Measurements from ENCODE around the gene CIT. TPM values are rescaled to one million over a fixed set of nuclear protein-coding genes. Genes with fewer than 3 reads are reported as not detected.
A peak's percentile ranks its signal among the peaks of the same experiment; 100 is the strongest.
"Not testable (repeated sequence)": the region's sequence is repeated elsewhere in the genome, so short reads cannot be mapped to it uniquely, and the experiment has no call there.

Gene CIT, protein sequence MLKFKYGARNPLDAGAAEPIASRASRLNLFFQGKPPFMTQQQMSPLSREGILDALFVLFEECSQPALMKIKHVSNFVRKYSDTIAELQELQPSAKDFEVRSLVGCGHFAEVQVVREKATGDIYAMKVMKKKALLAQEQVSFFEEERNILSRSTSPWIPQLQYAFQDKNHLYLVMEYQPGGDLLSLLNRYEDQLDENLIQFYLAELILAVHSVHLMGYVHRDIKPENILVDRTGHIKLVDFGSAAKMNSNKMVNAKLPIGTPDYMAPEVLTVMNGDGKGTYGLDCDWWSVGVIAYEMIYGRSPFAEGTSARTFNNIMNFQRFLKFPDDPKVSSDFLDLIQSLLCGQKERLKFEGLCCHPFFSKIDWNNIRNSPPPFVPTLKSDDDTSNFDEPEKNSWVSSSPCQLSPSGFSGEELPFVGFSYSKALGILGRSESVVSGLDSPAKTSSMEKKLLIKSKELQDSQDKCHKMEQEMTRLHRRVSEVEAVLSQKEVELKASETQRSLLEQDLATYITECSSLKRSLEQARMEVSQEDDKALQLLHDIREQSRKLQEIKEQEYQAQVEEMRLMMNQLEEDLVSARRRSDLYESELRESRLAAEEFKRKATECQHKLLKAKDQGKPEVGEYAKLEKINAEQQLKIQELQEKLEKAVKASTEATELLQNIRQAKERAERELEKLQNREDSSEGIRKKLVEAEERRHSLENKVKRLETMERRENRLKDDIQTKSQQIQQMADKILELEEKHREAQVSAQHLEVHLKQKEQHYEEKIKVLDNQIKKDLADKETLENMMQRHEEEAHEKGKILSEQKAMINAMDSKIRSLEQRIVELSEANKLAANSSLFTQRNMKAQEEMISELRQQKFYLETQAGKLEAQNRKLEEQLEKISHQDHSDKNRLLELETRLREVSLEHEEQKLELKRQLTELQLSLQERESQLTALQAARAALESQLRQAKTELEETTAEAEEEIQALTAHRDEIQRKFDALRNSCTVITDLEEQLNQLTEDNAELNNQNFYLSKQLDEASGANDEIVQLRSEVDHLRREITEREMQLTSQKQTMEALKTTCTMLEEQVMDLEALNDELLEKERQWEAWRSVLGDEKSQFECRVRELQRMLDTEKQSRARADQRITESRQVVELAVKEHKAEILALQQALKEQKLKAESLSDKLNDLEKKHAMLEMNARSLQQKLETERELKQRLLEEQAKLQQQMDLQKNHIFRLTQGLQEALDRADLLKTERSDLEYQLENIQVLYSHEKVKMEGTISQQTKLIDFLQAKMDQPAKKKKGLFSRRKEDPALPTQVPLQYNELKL (N-terminal part only)
- 15.8 and 29.7 TPM in 2 replicates for total RNA-seq

DNA sequence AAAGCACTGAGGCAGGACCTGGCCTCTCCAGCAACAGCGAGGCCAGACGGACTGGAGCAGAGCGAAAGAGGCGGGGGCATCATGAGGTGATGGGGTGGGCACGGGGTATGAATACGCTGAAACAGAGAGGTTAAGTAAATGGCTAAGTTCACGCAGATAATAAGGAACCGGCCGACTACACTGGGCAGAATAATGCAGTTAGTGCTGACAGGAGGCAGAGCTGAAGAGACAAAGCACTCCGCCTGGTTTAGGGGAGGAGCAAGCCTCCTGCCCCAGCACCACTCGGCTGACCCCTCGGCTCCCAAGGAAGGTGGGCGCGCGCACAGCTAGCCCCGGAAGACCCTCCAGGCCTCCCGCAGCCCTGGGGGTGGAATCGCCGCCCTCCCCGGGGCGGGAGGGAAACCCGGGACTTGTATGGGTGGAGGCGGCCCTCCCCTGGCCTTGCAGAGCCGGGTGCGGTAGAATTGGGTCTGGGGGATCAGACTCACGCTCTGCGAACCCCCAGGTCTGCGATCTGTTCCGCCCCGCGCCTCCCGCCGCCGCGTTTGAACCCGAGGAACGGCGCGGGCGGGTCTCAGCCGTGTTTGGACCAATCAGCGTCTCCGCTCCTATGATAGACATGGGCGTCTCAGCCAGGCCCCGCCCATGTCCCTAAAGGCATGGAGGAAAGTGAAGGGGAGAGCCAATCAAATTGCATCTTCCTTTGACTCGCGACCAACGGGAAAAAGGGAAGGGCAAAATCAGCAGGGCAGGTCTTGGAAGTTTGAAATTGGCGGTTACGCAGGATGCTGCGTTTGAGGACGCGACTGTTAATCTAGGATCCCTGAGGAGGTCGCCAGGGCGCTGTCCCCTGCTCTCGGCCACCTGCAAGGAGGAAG lies at the start of gene CIT:
CIT (minus strand) TSS at position 560 of the 878 bp plus-strand sequence. CDS start 1,152 bp downstream, outside the sequence.
- peak; percentile 77 for DNase-seq (ENCODE audit: low read depth, low spot score)

DNA sequence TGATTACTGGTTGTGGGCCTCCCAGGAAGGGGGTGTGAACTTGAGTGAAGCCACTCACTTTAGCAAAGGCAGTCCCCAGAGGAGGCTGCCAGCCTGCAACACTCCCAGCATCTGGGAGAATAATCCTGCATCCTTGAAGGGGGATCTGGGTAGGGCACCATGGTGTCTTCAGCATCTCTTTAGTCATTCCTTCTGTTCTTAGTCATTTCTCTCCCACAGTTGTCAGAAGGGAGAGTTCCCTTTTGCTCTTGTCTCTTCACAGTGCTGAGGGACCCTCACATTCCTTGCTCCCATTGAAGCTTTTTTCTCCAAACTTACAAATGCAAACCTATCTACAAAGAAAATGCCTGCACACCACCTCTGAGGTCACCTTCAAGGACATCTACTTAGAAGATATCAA lies 48.1 kb upstream of the CIT start:
- no peak for DNase-seq (ENCODE audit: low read depth, low spot score)

DNA sequence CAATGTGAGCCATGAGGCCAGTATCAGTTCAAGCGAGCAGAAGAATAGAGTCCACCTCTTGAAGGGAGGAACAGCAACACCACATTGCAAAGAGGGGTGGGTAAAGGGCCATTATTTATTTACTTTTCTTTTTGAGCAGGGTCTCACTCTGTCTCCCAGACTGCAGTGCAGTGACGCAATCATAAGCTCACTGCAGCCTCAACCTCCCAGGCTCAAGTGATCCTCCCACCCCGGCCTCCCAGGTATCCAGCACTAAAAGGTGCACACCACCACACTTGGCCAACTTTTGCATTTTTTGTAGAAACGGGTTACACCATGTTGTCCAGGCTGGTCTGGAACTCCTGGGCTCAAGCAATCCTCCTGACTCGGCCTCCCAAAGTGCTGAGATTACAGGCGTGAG lies 42.9 kb upstream of the CIT start:
- DNase-seq (ENCODE audit: low read depth, low spot score) = no peak

DNA sequence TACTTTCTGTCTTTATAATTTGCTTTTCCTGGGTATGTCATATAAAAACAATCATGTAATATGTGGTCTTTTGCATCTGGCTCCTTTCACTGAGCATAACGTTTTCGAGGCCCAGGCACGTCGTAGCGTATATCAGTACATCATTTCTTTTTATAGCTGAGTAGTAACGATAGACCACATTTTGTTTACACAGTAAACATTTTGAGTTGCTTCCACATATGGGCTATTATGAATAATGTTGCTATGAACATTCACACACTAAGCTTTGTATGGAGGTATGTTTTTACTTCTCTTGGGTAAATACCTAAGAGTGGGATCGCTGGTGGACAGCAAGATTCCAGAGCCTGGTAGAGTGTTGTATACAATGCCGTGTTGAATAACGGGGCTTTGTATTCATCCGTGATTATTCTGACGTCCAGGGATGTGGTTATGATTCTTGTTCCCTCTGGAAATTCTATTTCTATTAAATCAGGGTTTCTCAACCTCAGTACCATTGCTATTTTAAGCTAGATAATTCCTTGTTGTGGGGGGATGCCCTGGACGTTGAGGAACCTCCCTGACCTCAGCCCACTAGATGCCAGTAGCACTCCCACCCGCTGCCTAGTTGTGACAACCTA lies 38.9 kb upstream of the CIT start:
- no peak for DNase-seq (ENCODE audit: low read depth, low spot score)

DNA sequence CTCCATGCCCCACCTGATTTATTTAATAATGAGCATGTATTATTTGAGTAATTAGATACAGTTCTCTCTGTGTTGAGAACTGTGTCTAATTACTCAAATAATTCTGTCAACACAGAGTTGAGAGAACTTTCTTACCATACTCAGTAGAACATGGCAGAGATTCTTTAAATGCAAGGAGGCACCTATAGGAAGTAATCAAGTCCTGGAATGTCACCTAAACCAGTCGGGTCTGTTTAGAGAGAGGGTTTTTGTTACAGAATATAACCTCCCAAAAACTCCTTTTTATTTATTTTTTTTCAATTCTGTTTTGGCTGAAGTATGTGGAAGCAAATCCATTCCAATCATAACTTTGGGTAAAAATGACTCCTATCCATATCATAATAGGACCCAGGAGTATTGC lies 37.5 kb upstream of the CIT start:
- no peak for DNase-seq (ENCODE audit: low read depth, low spot score)

DNA sequence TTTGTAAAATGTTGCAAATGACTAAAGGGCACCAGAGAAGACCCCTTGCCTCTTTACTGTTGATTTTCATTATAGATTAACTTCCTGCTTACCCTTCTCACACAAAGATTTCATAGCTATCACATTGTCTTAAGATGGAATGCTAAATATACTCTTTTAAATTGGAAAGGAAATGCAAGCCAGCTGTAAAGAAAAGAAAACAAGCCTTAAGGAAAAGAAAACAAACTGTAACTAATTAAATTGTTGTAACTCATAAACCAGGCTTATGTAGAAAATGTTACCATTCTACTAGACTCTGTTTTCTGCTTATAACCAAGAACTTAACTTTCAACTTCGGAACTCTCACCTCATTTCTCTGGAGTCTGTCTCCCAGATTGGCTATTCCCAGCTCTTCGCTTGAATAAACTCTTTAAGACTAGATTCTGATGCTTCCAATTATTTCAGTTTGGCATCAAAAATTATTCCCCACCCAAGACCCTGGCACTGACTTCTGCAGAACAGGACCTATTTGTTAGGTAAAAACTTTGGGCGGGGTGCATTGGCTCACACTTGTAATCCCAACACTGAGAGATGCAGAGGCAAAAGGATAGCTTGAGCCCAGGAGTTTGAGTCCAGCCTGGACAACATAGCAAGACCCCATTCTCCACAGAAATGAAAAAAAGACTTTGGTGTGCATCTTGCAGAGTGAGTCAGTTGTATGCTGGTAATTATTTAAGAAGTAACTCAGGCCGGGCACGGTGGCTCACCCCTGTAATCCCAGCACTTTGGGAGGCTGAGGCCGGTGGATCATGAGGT lies 36.6 kb upstream of the CIT start:
- no peak for DNase-seq (ENCODE audit: low read depth, low spot score)

DNA sequence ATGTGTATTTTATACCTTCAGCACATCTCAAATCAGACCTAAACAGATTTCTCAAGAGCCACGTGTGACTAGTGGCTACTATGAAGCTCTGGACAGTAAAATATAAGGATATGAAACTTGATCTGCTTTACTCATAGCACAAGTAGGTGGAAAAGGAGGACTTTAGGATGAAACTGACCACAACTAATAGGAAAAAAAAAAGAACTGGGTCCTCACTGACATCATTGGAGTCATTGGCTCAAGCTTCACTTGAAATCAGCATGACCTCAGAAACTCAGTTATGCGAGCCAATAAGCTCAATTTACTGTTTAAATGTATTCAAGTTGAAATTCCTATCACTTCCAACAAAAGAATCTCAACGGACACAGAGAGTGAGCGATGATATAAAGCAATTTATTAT lies 34.1 kb upstream of the CIT start:
- no peak for DNase-seq (ENCODE audit: low read depth, low spot score)

DNA sequence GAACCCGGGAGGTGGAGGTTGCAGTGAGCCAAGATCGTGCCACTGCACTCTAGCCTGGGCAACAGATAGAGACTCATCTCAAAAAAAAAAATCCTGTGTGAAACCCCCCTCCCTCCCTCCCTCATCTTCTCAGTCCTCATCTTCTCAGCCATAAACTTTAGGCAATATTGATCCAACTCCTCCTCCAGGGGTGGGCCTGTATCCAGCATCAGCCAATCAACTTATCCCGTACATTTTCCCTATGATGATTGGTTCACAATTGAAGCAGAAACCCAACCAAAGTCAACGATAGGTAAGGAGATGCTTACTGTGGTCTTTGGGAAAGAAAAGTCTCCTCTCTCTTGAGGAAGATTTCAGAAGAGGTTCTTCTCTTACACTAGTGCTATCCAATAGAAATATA lies 33.5 kb upstream of the CIT start:
- no peak for DNase-seq (ENCODE audit: low read depth, low spot score)

DNA sequence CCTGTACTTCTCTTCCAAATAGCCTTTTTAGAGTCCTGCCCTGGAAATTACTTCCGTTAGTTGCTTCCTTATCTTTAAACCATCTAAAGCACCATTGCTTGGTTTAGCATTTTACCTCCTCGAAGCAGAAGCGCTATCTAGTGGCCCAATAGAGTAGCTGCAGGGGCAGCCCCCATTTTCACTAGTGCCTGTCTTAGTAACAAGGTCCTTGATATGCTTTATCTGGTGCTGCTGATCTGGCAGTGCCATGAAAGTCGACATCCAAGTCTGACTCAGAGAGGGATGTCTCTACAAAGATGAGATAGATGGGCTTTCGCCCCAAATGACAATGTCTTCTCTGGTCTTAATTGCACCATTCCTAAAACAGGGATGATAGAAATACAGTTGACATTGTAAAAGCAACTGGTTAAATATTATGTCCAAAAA lies 25.0 kb upstream of the CIT start:
- DNase-seq (ENCODE audit: low read depth, low spot score) = peak; percentile 37

DNA sequence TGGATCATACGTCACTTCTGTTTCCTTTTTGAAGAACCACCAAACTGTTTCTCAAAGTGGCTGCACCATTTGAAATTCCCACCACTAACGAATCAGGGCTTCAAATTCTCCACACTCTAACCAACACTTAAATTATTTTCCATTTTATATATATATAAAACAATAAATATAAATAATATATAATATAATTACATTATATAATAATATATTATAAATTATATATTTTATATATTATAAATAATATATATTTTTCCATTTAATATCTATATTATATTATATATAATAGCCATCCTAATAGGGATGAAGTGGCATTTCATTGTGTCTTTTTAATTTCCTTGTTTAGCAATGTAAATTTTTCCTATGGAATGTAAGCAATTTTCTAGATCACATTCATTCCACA lies 24.6 kb upstream of the CIT start:
- no peak for DNase-seq (ENCODE audit: low read depth, low spot score)

DNA sequence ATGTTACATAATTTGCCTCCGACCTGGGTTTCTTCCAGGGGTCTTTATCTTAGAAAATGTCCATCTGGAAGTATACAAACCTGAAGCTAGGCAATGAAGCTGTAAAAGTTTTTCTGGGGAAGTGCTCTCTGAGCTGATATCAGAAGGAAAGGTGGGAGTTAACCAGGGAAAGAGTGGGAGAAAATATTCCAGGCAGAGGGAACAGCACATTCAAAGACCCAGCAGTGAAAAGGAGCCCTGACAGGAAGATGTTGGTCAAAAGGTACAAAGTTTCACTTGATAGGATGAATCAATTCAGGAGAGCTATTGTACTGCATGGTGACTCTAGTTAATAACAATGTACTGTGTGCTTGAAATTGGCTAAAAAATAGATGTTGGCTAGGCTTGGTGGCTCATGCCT lies 17.8 kb upstream of the CIT start:
- DNase-seq (ENCODE audit: low read depth, low spot score) = no peak

DNA sequence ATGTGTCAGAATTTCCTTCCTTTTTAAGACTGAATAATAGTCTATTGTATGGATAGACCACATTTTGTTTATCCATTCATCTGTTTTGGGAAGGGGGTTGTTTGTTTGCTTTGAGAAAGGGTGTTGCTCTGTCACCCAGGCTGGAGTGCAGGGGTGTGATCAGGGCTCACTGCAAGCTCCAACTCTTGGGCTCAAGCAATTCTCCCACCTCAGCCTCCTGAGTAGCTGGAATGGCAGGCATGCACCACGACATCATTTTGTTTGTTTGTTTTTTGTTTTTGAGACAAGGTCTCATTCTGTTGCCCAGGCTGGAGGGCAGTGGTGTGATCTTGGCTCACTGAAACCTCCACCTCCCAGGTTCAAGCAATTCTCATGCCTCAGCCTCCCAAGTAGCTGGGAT lies 15.5 kb upstream of the CIT start:
- not testable (repeated sequence) for DNase-seq (ENCODE audit: low read depth, low spot score)

DNA sequence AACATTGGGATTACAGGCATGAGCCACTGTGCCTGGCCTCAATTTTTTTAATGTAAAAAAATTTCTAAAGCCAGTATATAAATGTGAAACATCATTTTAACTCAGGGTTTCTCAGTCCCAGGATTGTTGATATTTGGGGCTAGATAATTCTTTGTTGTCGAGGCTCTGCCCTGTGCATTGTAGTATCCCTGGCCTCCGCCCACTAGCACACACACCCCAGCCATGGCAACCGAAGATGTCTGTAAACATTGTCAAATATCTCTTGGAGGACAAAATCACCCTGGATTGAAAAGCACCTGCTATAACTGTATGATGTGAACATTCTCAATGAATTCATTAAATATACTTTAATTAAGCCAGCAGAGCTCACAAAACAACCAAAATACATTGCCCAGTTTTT lies 8.4 kb upstream of the CIT start:
- no peak for DNase-seq (ENCODE audit: low read depth, low spot score)

DNA sequence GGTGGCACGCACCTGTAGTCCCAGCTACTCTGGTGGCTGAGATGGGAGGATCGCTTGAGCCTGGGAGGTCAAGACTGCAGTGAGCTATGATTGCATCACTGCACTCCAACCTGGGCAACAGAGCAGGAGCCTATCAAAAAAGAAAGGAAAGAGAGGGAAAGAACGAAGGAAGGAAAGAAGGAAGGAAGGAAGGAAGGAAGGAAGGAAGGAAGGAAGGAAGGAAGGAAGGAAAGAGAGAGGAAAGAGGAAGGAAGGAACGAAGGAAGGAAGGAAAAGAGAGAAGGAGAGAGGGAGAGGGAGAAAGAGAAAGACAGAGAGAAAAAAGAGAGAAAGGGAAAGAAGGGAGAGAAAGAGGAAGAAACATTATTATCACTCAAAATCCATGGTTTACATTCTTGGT lies 6.7 kb upstream of the CIT start:
- DNase-seq (ENCODE audit: low read depth, low spot score) = not testable (repeated sequence)

DNA sequence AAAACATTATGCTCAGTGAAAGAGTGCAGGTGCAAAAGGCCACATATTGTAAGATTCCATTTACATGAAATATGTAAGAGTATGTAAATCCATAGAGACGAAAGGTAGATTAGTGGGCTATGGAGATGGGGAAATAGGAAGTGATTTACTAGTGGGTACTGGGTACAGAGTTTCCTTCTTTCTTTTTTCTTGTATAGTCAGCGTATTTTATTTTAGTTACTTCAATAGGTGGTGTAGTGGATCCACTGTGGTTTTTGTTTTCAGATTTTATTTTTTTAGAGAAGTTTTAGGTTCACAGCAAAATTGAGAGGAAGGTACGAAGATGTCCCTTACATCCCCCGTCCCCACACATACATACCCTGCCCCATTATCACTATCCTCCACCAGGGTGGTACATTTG lies 6.1 kb upstream of the CIT start:
- no peak for DNase-seq (ENCODE audit: low read depth, low spot score)

DNA sequence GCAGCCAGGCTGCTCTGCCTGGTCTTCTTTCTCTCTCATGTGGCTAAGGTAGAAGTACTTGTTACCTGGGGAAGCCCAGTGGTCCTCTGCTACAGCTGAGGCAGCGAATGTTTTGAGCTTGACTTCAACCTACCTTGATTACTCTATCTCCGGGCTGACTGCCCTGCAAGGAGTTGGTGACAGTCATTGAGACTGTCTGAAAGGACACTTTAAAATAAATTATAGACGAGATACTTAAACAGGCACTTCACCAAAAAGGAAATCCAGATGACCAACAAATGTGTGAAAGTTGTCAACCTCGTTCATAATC lies 474 bp upstream of the CIT start:
- no peak for DNase-seq (ENCODE audit: low read depth, low spot score)

DNA sequence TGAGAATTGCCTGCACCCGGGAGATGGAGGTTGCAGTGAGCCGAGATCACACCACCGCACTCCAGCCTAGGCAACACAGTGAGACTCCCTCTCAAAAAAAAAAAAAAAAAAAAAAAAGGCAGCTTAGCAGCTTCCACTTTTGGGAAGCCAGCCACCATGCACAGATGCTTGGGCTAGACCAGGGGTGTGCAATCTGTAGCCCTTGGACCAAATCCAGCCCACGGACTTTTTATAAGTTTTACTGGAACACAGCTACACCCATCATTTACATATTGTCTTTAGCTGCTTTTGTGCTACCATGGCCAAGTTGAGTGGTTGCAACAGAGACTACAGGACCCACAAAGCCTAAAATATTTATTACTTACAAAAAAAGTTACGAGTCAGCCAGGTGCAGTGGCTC lies 6.7 kb downstream of the CIT start:
- DNase-seq (ENCODE audit: low read depth, low spot score) = no peak

DNA sequence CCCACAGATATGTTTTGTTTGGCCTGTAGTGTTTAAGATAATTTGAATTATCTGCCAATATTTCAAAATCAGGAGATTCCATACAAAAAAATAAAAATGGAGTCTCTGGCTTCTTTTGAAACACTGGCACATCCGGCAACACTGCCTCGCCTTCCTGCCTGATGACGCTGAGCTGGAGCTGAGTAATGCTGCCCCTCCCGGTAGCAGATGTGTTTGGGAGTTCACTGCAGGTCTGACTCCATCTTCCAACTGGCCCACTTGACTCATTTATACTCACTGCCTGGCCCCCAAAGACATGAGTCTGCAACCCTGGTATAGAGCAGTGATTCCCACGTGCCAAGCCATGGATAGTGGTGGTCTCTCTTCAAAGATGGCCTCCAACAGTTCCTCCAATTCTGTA lies 7.4 kb downstream of the CIT start:
- peak; percentile 45 for DNase-seq (ENCODE audit: low read depth, low spot score)

DNA sequence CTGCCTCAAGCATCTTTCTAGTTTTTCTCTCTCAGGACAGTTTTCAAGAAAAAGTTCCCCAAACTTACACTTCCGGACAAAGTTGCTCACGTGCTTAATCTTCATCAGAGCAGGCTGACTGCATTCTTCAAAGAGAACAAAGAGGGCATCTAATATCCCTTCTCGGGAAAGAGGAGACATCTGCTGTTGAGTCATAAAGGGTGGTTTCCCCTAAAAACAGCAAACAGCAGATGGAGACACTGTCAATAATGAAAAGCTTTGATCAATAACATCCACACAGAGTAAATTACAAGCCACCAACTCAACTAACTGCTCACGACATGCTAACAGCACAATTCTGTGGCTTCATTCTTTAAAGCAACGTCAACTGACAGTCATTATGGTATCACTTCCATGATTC lies 8.1 kb downstream of the CIT start:
- DNase-seq (ENCODE audit: low read depth, low spot score) = no peak

DNA sequence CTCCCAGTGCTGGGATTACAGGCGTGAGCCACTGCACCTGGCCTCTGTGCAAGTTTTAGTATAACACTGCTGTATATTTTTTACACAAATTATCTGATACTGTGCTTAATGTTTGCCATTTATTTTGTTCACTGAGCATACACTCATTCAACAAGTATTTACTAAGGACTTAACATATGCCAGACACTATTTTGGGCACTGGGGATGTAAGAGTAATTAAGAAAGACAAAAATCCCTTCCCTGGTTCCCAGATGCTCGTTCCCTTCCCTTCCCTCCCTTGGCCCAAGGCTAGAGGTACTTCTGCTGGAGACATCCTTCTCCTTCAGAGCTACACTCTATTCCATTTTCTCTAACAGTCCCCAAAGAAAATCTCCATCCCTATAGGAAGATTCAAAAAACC lies 12.5 kb downstream of the CIT start:
- DNase-seq (ENCODE audit: low read depth, low spot score) = no peak

All from pulmonary artery endothelial cell (primary cell).